DMS79 (cell line): ENCODE results near the gene CYP27B1.

Experiments
- DNase-seq: peaks from one replicate; lab custom pipeline; 2025; lab: John Stamatoyannopoulos, UW

The CYP27B1 gene

GRCh38 chr12:57751432-57751787 lies 15.5 kb downstream of the CYP27B1 start:
- DNase-seq, result no peak

- no peak for DNase-seq
Measured at GRCh38 chr12:57750561-57751431, 16.1 kb downstream of the CYP27B1 start.

GRCh38 chr12:57749061-57749460 lies 17.8 kb downstream of the CYP27B1 start:
- no peak for DNase-seq

GRCh38 chr12:57746025-57746424 lies 20.9 kb downstream of the CYP27B1 start:
- no peak for DNase-seq

GRCh38 chr12:57745485-57745881 lies 21.4 kb downstream of the CYP27B1 start:
- no peak for DNase-seq

- DNase-seq, result peak; percentile 91
Measured at GRCh38 chr12:57744777-57745484, 21.9 kb downstream of the CYP27B1 start, which contains the start of gene TSPAN31. Gene TSPAN31, plus strand, starts transcription at chr12:57745039. Its CDS starts 116 bp downstream, at chr12:57745155.

GRCh38 chr12:57744194-57744776 lies 22.6 kb downstream of the CYP27B1 start:
- peak; percentile 60 for DNase-seq

- no peak for DNase-seq
Measured at GRCh38 chr12:57743769-57744168, 23.1 kb downstream of the CYP27B1 start.

GRCh38 chr12:57741844-57742738 lies 24.8 kb downstream of the CYP27B1 start:
- no peak for DNase-seq

- no peak for DNase-seq
Measured at GRCh38 chr12:57741413-57741789, 25.5 kb downstream of the CYP27B1 start.

GRCh38 chr12:57740656-57741412 lies 26.0 kb downstream of the CYP27B1 start:
- no peak for DNase-seq

- no peak for DNase-seq
Measured at GRCh38 chr12:57739914-57740538, 26.9 kb downstream of the CYP27B1 start.

GRCh38 chr12:57739387-57739786 lies 27.5 kb downstream of the CYP27B1 start:
- DNase-seq, result no peak

- no peak for DNase-seq
Measured at GRCh38 chr12:57738661-57739237, 28.1 kb downstream of the CYP27B1 start, which contains the start of gene AGAP2. Gene AGAP2, minus strand, starts transcription at chr12:57738742. Its CDS starts 496 bp downstream, at chr12:57738246.

GRCh38 chr12:57737467-57738460 lies 29.1 kb downstream of the CYP27B1 start:
- no peak for DNase-seq

GRCh38 chr12:57736741-57737466 lies 30.0 kb downstream of the CYP27B1 start:
- DNase-seq, result no peak

- DNase-seq, result no peak
Measured at GRCh38 chr12:57735952-57736740, 30.7 kb downstream of the CYP27B1 start.
